HepG2 (cell line): ENCODE measurements around the gene SETD1A. TPM values are rescaled to one million over a fixed set of nuclear protein-coding genes. Genes with fewer than 3 reads are reported as not detected.

ENCODE experiments used
- BCL3 ChIP-seq: sonication (generic); formaldehyde crosslinking; IDR thresholded peaks from 2 replicates; pipeline ENCODE4 v1.5.1; 2020; ENCODE audit warnings: mild to moderate bottlenecking, missing genetic modification reagents, moderate library complexity
- CBX1 ChIP-seq: IDR thresholded peaks from one replicate; pipeline ENCODE4 v1.6.1; 2016; ENCODE audit warnings: antibody characterized with exemption, low read depth
- ETV5 ChIP-seq: IDR thresholded peaks from 2 replicates; pipeline ENCODE4 v1.6.1; 2018; ENCODE audit warnings: missing biosample characterization, missing genetic modification reagents, inconsistent platforms, borderline replicate concordance
- EZH2 ChIP-seq: conservative IDR thresholded peaks from 2 replicates; pipeline ENCODE4 v1.6.1; 2012; ENCODE audit warnings: mild to moderate bottlenecking, low read depth, low read length, moderate library complexity
- HMGA1 ChIP-seq: sonication (generic); formaldehyde crosslinking; conservative IDR thresholded peaks from 2 replicates; pipeline ENCODE4 v1.4.0; 2020; ENCODE audit warnings: missing genetic modification reagents
- HMGXB3 ChIP-seq: sonication (generic); formaldehyde crosslinking; IDR thresholded peaks from 2 replicates; pipeline ENCODE4 v1.4.0; 2020; ENCODE audit warnings: missing genetic modification reagents, borderline replicate concordance
- MAFG ChIP-seq: sonication (generic); formaldehyde crosslinking; IDR thresholded peaks from 2 replicates; pipeline ENCODE4 v1.5.1; 2020; ENCODE audit warnings: mild to moderate bottlenecking, missing genetic modification reagents
- MYPOP ChIP-seq: sonication (generic); formaldehyde crosslinking; IDR thresholded peaks from 2 replicates; pipeline ENCODE4 v1.8.1; 2023; ENCODE audit warnings: mild to moderate bottlenecking, moderate library complexity, missing genetic modification reagents
- NRL ChIP-seq: sonication (generic); formaldehyde crosslinking; IDR thresholded peaks from 2 replicates; pipeline ENCODE4 v1.5.0; 2020; ENCODE audit warnings: missing genetic modification reagents, mild to moderate bottlenecking, moderate library complexity, borderline replicate concordance
- PBX2 ChIP-seq: IDR thresholded peaks from 2 replicates; pipeline ENCODE4 v1.6.1; 2016; ENCODE audit warnings: control low read depth
- PCBP1 ChIP-seq: fragments of 200-400 bp; formaldehyde crosslinking; IDR thresholded peaks from 2 replicates; pipeline ENCODE4 v1.6.1; 2017; ENCODE audit warnings: mild to moderate bottlenecking, low read depth, low read length, borderline replicate concordance
- SATB2 ChIP-seq: sonication (generic); formaldehyde crosslinking; IDR thresholded peaks from 2 replicates; pipeline ENCODE4 v1.5.0; 2020; ENCODE audit warnings: missing genetic modification reagents
- SNAPC5 ChIP-seq: sonication (generic); formaldehyde crosslinking; IDR thresholded peaks from 2 replicates; pipeline ENCODE4 v1.8.1; 2023; ENCODE audit warnings: mild to moderate bottlenecking, missing genetic modification reagents, borderline replicate concordance
- SP1 ChIP-seq, 2 experiments: fragments of 450-650 bp in 1 of 2; sonication (generic) in 1 of 2; formaldehyde crosslinking in 1 of 2; IDR thresholded peaks; 2 replicates each; pipeline versions ENCODE4 v1.4.0 to v1.6.1; 2016 to 2020; ENCODE audit warnings: missing genetic modification reagents in 1 of 2
- SRF ChIP-seq: IDR thresholded peaks from 2 replicates; pipeline ENCODE4 v1.6.1; 2011; ENCODE audit warnings: mild to moderate bottlenecking, low read depth, low read length, moderate library complexity
- ZFX ChIP-seq: sonication (generic); formaldehyde crosslinking; IDR thresholded peaks from 2 replicates; pipeline ENCODE4 v1.4.0; 2020; ENCODE audit warnings: mild to moderate bottlenecking, low read depth, missing genetic modification reagents, moderate library complexity
- ZFYVE20 ChIP-seq: sonication (generic); formaldehyde crosslinking; IDR thresholded peaks from 2 replicates; pipeline ENCODE4 v1.8.0; 2023; ENCODE audit warnings: low read depth, mild to moderate bottlenecking, moderate library complexity, missing genetic modification reagents, borderline replicate concordance
- ZNF251 ChIP-seq: sonication (generic); formaldehyde crosslinking; IDR thresholded peaks from 2 replicates; pipeline ENCODE4 v1.9.0; 2021; ENCODE audit warnings: mild to moderate bottlenecking, missing genetic modification reagents
- ZNF256 ChIP-seq: sonication (generic); formaldehyde crosslinking; conservative IDR thresholded peaks from 2 replicates; pipeline ENCODE4 v1.4.0; 2020; ENCODE audit warnings: missing genetic modification reagents
- ZNF672 ChIP-seq: sonication (generic); formaldehyde crosslinking; IDR thresholded peaks from 2 replicates; pipeline ENCODE4 v1.8.1; 2022; ENCODE audit warnings: missing genetic modification reagents
- ZNF883 ChIP-seq: sonication (generic); formaldehyde crosslinking; IDR thresholded peaks from 2 replicates; pipeline ENCODE4 v1.5.1; 2020; ENCODE audit warnings: mild to moderate bottlenecking, missing genetic modification reagents; ENCODE audit errors: not compliant biosample characterization
- polyA plus RNA-seq, 8 experiments: library from polyadenylated mRNA; depleted of rRNA in 3 of 8; stranded (reverse) in 7 of 8; unstranded in 1 of 8; fragments of >200 nt; fragmentation: Illumina TruSeq in 4 of 8; extraction: Trizol in 4 of 8; gene quantifications; 2 replicates each; pipeline versions ENCODE4 v1.2.1 to v1.2.3, GENCODE V29; 2011 to 2016; ENCODE audit warnings: low read depth in 4 of 8, missing spikeins in 1 of 8, mixed read lengths in 1 of 8; ENCODE audit not compliant: insufficient read depth in 1 of 8
- total RNA-seq, 5 experiments: library from RNA; depleted of rRNA; stranded (reverse); fragments of >200 nt; fragmentation: Illumina TruSeq; extraction: Trizol; gene quantifications; 2 replicates each; pipeline ENCODE4 v1.2.3, GENCODE V29; 2016; ENCODE audit warnings: low read depth in 1 of 5

SETD1A gene
- total and polyA plus RNA-seq, 2 of the 13 experiments (the other 11 are each of a cell fraction or from before 2014, with no cell fraction given), result 3.8 to 5.6 TPM

- TF ChIP-seq ZFX (CRISPR knock-in tag) (no peak), SNAPC5 (CRISPR knock-in tag) (no peak), ZNF256 (CRISPR knock-in tag) (no peak), SATB2 (CRISPR knock-in tag) (no peak), ZFYVE20 (no peak), ZNF251 (CRISPR knock-in tag) (0 out of 2 replicates have a peak, but pooled peaks have one; percentile 6), MYPOP (CRISPR knock-in tag) (no peak), SP1 (IDR thresholded peaks at IDR 0.05) (no peak), SP1 (CRISPR knock-in tag; IDR thresholded peaks at IDR 0.05) (no peak), ETV5 (0 out of 2 replicates have a peak, but pooled peaks have one; percentile 5), HMGA1 (no peak), PBX2 (CRISPR knock-in tag) (no peak), SRF (no peak), MAFG (no peak), NRL (CRISPR knock-in tag) (0 out of 2 replicates have a peak, but pooled peaks have one; percentile 8), PCBP1 (0 out of 2 replicates have a peak, but pooled peaks have one; percentile 11), CBX1 (no peak), BCL3 (CRISPR knock-in tag) (no peak), ZNF883 (CRISPR knock-in tag) (no peak), EZH2 (no peak), HMGXB3 (CRISPR knock-in tag) (no peak), ZNF672 (no peak)
Observed at GRCh38 chr16:31002250-31002700, 44.7 kb downstream of the SETD1A start (continued).
